Small intestine (tissue), 7 donors: ENCODE measurements around the gene IYD. TPM values are rescaled to one million over a fixed set of nuclear protein-coding genes. Genes with fewer than 3 reads are reported as not detected.
"Not testable (repeated sequence)": the region's sequence is repeated elsewhere in the genome, so short reads cannot be mapped to it uniquely, and the experiment has no call there.

Experiments used
- DNase-seq, 2 donors: peaks; one replicate each; pipeline versions ENCODE4 v3.0.0 to v3.0.0-alpha.2; 2013
- FAIRE-seq: peaks from 2 replicates; lab custom pipeline; 2012; peaks lifted over from hg19 to GRCh38; lab: Jason Lieb, UNC
- H3K27ac ChIP-seq, 3 donors: one replicate each; pipeline ENCODE4 v1.5.1; 2013; ENCODE audit warnings: low read length in 2 of 3, mild to moderate bottlenecking in 2 of 3, control low read depth in 1 of 3, inconsistent platforms in 1 of 3, low read depth in 1 of 3, moderate library complexity in 1 of 3
- H3K27me3 ChIP-seq, 3 donors: one replicate each; pipeline ENCODE4 v1.6.1; 2013; ENCODE audit warnings: low read length in 3 of 3, inconsistent platforms in 1 of 3; ENCODE audit not compliant: control insufficient read depth in 3 of 3, insufficient read depth in 3 of 3
- H3K36me3 ChIP-seq, 3 donors: one replicate each; pipeline ENCODE4 v1.6.1; 2013; ENCODE audit warnings: low read length in 3 of 3, inconsistent platforms in 1 of 3, low read depth in 1 of 3, mild to moderate bottlenecking in 1 of 3, moderate library complexity in 1 of 3; ENCODE audit not compliant: control insufficient read depth in 3 of 3, insufficient read depth in 2 of 3
- H3K4me1 ChIP-seq, 3 donors: one replicate each; pipeline ENCODE4 v1.6.1; 2013; ENCODE audit warnings: low read length in 2 of 3, inconsistent platforms in 1 of 3, low read depth in 1 of 3, mild to moderate bottlenecking in 1 of 3, moderate library complexity in 1 of 3; ENCODE audit not compliant: control insufficient read depth in 3 of 3, insufficient read depth in 2 of 3
- H3K4me3 ChIP-seq, 3 donors: one replicate each; pipeline ENCODE4 v1.5.1; 2013; ENCODE audit warnings: low read length in 3 of 3, control low read depth in 1 of 3, inconsistent platforms in 1 of 3, low read depth in 1 of 3, mild to moderate bottlenecking in 1 of 3, moderate library complexity in 1 of 3
- H3K9me3 ChIP-seq, 2 donors: one replicate each; pipeline ENCODE4 v1.6.1; 2013; ENCODE audit warnings: low read depth in 1 of 2, low read length in 1 of 2; ENCODE audit not compliant: control insufficient read depth in 2 of 2, insufficient read depth in 1 of 2
- WGBS, 3 donors: extraction: QIAGEN DNeasy Blood & Tissue Kit; methylation state at CpG; one replicate each; pipeline ENCODE4 v1.1.7; 2013; 5-methylcytosine and 5-hydroxymethylcytosine counted together
- polyA plus RNA-seq, 4 donors: library from polyadenylated mRNA; stranded (reverse) in 3 of 4; unstranded in 1 of 4; fragments of 200-250 nt in 3 of 4; fragments of 120-200 nt in 1 of 4; gene quantifications; one replicate each; pipeline versions ENCODE4 v1.2.1 to v1.2.3, GENCODE V29; 2013
- donor health status: healthy with polysubstance abuse.
- donor health status: control.
- donor health status: control.
- donor health status: Bipolar disorder and iron deficiency.
- donor health status: healthy.

IYD gene
- polyA plus RNA-seq, 4 donors, result 5.3 to 17.1 (median 8.2) TPM

- no peak overlapping the region for H3K4me3 ChIP-seq
Measured at GRCh38 chr6:150372051-150372450, 3.2 kb downstream of the IYD start.

GRCh38 chr6:150373260-150373701 lies 4.5 kb downstream of the IYD start:
- WGBS, 3 donors, result 49 to 76% (median 75%) methylated on average over 2 of the region's 2 CpGs
- H3K27me3 ChIP-seq, result no peaks in the 10 kb centered on the region
- no peaks in the 10 kb centered on the region for H3K9me3 ChIP-seq
- DNase-seq (no peak), FAIRE-seq (no peak)
- no peak overlapping the region for H3K4me3 ChIP-seq
- H3K36me3 ChIP-seq, result no peaks in the 10 kb centered on the region
- peaks cover 0 to 36% (median 0%) of the 10 kb centered on the region in 3 donors for H3K4me1 ChIP-seq
- no peak overlapping the region for H3K27ac ChIP-seq

More at GRCh38 chr6:150372051-150372450, 3.2 kb downstream of the IYD start:
- FAIRE-seq (no peak), DNase-seq (no peak)
- 89 to 94% (median 92%) methylated on average over 1 of the region's 1 CpG for WGBS, 3 donors
- Histone ChIP-seq H3K27ac (no peak overlapping the region), H3K36me3 (no peaks in the 10 kb centered on the region), H3K4me1 (peaks cover 0 to 34% (median 0%) of the 10 kb centered on the region in 3 donors), H3K27me3 (no peaks in the 10 kb centered on the region), H3K9me3 (no peaks in the 10 kb centered on the region)

DNA sequence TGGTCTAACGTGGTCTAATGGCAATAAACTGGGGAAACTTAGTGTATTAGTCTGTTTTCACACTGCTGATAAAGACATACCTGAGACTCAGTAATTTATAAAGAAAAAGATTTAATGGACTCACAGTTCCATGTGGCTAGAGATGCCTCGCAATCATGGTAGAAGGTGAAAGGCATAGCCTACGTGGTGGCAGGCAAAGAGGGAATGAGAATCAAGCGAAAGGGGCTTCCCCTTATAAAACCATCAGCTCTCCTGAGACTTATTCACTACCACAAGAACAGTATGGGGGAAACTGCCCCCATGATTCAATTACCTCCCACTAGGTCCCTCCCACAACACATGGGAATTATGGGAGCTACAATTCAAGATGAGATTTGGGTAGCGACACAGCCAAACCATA lies 5.5 kb downstream of the IYD start:
- FAIRE-seq, H3K27me3 ChIP-seq, H3K27ac ChIP-seq, H3K4me3 ChIP-seq, DNase-seq, H3K9me3 ChIP-seq, H3K36me3 ChIP-seq: not testable (repeated sequence)
- peaks cover 0 to 29% (median 0%) of the 10 kb centered on the region in 3 donors for H3K4me1 ChIP-seq
- WGBS, 3 donors, result 52 to 67% (median 66%) methylated on average over 5 of the region's 5 CpGs

GRCh38 chr6:150377211-150377781 lies 8.5 kb downstream of the IYD start:
- Histone ChIP-seq H3K36me3 (no peaks in the 10 kb centered on the region), H3K4me3 (no peak overlapping the region), H3K9me3 (no peaks in the 10 kb centered on the region), H3K4me1 (peaks cover 0 to 10% (median 0%) of the 10 kb centered on the region in 3 donors), H3K27ac (peak overlapping the region in 1 of 3 donors; percentile 46), H3K27me3 (no peaks in the 10 kb centered on the region)
- DNase-seq, result peak; percentile 53 to 69
- FAIRE-seq, result no peak
- 13 to 45% (median 27%) methylated on average over 4 of the region's 4 CpGs for WGBS, 3 donors

- FAIRE-seq (no peak), DNase-seq (no peak)
- Histone ChIP-seq H3K27ac (no peak overlapping the region), H3K4me1 (peaks cover 0 to 10% (median 0%) of the 10 kb centered on the region in 3 donors), H3K27me3 (no peaks in the 10 kb centered on the region), H3K36me3 (no peaks in the 10 kb centered on the region), H3K9me3 (no peaks in the 10 kb centered on the region), H3K4me3 (no peak overlapping the region)
- 88 to 92% (median 90%) methylated on average over 1 of the region's 1 CpG for WGBS, 3 donors
Measured at GRCh38 chr6:150380256-150380655, 11.4 kb downstream of the IYD start.

- 84 to 93% (median 89%) methylated on average over 4 of the region's 4 CpGs for WGBS, 3 donors
- DNase-seq (no peak), FAIRE-seq (no peak)
- Histone ChIP-seq H3K9me3 (no peaks in the 10 kb centered on the region), H3K27ac (no peak overlapping the region), H3K27me3 (no peaks in the 10 kb centered on the region), H3K4me3 (no peak overlapping the region), H3K4me1 (peaks cover 0 to 5% (median 0%) of the 10 kb centered on the region in 3 donors), H3K36me3 (no peaks in the 10 kb centered on the region)
Measured at GRCh38 chr6:150382171-150382570, 13.4 kb downstream of the IYD start.

- FAIRE-seq (no peak), DNase-seq (no peak)
- H3K4me3 ChIP-seq, result no peak overlapping the region
- H3K9me3 ChIP-seq, result no peaks in the 10 kb centered on the region
- peaks cover 0 to 7% (median 0%) of the 10 kb centered on the region in 3 donors for H3K36me3 ChIP-seq
- 81 to 86% (median 85%) methylated on average over 4 of the region's 4 CpGs for WGBS, 3 donors
- H3K27ac ChIP-seq, result no peak overlapping the region
- H3K4me1 ChIP-seq, result no peaks in the 10 kb centered on the region
- no peaks in the 10 kb centered on the region for H3K27me3 ChIP-seq
Measured at GRCh38 chr6:150391414-150391813, 22.6 kb downstream of the IYD start.

GRCh38 chr6:150391890-150392289 lies 23.1 kb downstream of the IYD start:
- H3K9me3 ChIP-seq, result no peaks in the 10 kb centered on the region
- WGBS, 3 donors, result 76 to 78% (median 77%) methylated on average over 3 of the region's 3 CpGs
- no peak overlapping the region for H3K4me3 ChIP-seq
- no peak overlapping the region for H3K27ac ChIP-seq
- DNase-seq (no peak), FAIRE-seq (no peak)
- H3K36me3 ChIP-seq, result peaks cover 0 to 7% (median 0%) of the 10 kb centered on the region in 3 donors
- H3K27me3 ChIP-seq, result no peaks in the 10 kb centered on the region
- no peaks in the 10 kb centered on the region for H3K4me1 ChIP-seq
